Middle frontal gyrus (tissue), 1 donor: Measurements from ENCODE around the gene PLXNA4.

Source experiments
- DNase-seq: peaks from one replicate; pipeline ENCODE4 v3.0.0-alpha.2; 2015; ENCODE audit warnings: low spot score; ENCODE audit errors: extremely low spot score

PLXNA4 gene

GRCh38 chr7:132536654-132537395, 39.4 kb downstream of the PLXNA4 start:
- DNase-seq, result no peak

GRCh38 chr7:132533916-132534315, 42.4 kb downstream of the PLXNA4 start:
- DNase-seq, result no peak

DNA sequence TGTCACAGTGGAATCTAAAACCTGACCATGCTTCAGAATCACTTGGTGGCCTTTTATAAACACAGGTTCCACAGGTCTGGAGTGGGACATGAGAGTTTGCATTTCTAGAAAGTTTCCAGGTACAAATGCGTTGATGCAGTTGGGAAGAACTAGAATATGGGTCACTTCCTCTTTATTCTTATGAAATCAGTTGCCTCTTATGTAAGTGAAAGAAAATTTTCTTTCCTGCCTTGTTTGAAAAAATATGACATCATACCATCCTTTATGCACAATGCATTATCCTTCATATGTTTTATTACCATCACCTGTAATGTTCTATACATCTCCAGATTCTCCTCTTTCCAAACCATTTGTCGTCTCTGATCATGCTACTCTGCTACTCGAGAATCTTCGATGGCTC, 44.0 kb downstream of the PLXNA4 start:
- DNase-seq, result no peak

DNA sequence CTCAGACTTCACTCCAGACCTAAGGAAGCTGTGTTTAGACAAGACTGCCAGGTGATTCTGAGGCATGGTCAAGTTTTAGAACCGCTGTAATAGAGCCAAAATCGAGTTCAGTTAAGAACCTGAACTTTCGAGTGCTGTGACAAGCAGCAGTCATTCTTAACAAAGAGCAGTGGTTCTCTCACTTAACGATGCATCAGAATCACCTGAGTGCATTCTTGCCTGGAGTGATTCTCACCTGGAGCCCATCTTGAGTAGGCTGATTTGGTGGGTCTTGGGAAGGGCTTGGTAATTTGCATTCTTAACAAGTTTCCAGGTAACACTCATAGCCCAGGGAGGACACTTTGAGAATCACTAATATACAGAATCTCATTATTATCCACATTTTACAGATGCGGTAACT, 44.7 kb downstream of the PLXNA4 start:
- no peak for DNase-seq

DNA sequence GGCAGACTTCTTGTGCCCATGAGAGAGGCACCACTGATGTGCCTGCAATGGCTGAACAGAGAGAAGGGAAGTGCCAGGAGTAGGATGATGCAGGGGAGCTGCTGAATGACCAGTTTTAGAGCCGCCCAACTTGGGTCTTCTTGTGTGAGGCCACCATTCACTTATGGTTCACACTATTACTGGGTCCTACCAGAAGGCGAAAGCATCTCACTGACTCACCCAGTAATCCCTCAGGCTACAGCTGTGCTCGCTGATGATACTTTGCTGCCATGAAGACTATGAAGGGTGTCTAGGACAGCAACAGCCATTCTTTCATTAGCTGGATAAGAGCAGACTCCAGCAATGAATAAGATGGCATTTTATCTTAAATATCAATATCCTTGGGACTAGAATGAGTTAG, 47.6 kb downstream of the PLXNA4 start:
- no peak for DNase-seq

DNA sequence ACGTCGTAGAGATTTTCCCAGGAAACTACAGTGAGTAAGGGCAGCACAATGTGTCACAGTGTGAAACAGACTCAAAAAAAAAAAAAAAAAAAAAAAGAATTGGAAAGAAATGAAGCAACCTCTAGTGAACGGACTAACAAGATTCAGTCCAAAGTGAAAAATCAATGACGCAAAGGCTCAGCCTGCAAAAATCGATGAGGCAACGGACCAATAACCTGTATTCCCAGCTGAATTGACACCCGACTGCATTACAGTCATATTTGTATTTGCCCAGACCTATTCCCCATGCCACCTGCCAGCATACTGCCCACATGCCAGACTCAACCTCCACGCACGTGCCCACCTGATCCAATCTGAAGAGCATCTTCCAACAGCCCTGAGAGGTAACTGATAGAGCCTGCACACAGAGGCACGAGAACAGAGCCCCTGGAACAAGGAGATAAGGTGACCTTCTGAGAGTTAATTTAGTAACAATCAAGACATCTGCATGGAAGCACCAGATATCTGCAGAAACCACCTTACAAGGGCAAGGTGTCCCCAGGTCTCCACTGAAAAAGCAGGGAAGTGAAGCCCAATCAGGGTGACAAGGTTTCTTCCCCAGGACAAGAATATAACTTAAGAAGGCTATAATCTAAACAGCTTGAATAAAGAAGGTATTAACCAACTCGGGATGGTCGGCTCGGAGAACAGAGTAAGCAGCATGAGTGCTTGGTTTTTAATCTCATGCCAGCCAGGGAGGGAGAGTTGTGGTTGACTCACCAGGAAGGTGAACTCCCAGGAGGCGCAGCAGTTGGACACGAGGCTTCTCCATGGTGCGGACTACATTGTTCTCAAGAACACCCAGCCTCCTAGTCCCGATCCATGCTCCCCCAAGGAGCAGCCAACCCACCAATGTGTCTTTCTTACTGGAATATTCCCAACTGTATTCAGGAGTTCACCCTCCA, 48.5 kb downstream of the PLXNA4 start:
- no peak for DNase-seq

DNA sequence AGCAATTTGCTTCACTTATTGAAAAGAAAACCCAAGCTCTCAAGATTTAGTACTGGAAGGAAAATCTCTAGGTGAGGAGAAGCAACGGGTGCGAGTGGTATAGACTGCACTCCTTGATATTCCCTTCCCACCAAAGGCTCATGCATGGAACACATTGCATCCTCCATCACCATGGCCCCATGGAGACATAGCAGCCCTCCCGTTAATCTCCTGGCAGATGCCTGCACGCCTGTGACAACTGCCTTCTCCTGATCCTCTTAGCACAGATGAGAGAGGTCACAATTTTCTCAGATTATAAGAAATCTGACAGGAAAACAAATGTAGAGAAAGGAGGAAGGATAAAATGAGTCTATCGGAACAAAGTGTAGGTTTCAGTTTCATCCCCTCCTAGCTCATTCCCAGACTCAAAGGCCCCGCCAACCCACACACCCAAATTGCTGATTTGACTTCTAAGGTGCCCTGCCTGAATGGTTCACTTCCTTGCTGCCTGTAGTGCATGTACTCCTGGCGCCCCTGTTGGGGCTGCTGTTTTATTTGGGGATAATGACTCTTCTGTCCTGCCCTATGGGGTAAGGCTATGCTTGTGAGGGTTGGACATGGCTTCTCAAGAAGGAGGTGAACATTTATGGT, 50.0 kb downstream of the PLXNA4 start:
- no peak for DNase-seq

- DNase-seq, result no peak
These were observed 54.8 kb downstream of the PLXNA4 start for GRCh38 chr7:132521423-132521822.

DNA sequence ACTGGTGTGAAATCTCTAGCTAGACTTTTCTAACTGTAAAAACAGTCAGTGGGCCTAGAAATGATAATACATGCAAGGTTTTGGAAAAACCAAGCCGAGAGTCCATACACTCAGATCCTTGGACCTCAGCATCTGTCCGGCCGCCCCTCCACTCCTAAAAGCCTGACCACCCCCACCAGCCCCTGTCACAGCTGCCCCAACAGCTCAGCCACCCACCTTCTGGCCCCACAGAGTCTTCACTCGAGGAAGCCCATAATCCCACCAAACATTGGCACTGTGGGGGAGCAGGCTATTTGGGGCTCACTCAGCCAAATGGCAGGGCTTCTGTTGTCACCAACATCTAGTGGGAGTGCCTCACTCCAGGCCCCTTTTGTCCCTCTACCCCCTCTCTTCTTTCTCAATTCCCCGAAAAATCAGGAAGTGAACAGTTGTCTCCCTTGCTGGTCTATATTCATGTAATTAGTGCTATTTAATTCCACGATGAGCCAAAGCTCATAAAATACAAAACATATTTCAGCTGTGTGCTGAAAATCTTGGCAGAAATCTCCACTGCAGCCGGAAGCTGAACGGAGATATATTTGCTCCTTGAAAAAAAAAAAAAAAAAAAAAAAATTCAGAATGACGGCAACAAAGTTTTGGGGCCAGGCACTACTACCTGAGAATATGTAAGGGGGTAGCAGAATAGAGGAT, 55.5 kb downstream of the PLXNA4 start:
- DNase-seq, result no peak

GRCh38 chr7:132519936-132520335, 56.3 kb downstream of the PLXNA4 start:
- DNase-seq, result no peak

GRCh38 chr7:132518839-132519173, 57.5 kb downstream of the PLXNA4 start:
- no peak for DNase-seq

DNA sequence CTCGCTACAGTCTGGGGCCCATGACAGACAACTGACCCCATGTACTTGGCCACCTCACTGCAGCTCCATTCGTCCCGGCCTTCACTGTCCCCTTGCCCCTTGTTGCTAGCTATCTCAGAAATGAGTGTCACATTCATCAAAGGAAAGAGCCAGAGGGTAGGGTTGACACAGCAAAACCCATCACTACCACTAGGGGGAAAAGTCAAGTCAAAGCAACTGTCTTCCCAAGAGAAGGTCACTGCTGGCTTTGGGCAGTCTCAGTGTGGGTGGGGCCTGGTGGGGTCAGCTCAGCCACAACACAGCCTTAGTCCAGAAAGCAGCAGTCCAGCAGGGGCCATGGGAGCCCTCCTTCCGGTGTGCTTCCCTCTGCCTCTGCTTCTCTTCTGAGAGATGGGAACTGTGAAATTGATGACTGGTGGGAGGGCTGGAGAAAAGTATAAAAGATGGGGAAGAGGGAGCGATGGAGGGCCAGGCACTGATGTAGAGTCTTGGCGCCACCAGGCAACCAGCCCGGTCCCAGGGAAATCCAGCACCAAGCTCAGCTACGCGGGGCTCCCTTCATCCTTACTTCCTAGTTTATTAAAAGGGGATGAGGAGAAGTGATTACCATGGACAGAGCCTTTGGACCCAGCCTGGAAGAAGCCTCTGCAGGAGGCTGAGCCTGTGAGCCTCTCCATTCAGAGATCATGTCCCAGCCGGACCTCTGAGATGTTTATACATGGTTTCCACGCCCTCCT, 58.0 kb downstream of the PLXNA4 start:
- DNase-seq, result no peak

- DNase-seq, result no peak
These were observed 60.0 kb downstream of the PLXNA4 start for GRCh38 chr7:132516042-132516840.

DNA sequence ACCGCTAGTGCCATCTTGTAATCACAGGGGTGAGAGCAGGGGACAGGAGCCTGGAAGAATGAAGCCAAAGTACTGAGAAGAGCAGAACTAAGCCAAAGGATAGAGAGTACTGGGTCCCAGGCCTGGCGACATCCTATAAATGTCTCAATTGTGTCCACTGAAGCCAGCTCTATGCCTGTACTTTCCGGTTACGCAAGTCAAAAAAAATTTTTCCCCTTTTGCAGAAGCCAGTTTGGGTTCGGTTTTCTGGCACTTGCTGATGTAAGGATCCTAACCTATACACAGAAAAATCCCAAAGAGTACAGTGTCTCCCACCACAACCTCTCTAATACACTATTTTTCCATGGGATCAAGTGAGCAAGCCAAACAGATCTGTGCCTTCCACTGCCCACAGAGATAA, 61.1 kb downstream of the PLXNA4 start:
- DNase-seq, result no peak

GRCh38 chr7:132514430-132514829, 61.8 kb downstream of the PLXNA4 start:
- no peak for DNase-seq

GRCh38 chr7:132511921-132512320, 64.3 kb downstream of the PLXNA4 start:
- DNase-seq, result no peak

- DNase-seq, result no peak
These were observed 64.9 kb downstream of the PLXNA4 start for GRCh38 chr7:132511387-132511786.

GRCh38 chr7:132509643-132510042, 66.6 kb downstream of the PLXNA4 start:
- no peak for DNase-seq

DNA sequence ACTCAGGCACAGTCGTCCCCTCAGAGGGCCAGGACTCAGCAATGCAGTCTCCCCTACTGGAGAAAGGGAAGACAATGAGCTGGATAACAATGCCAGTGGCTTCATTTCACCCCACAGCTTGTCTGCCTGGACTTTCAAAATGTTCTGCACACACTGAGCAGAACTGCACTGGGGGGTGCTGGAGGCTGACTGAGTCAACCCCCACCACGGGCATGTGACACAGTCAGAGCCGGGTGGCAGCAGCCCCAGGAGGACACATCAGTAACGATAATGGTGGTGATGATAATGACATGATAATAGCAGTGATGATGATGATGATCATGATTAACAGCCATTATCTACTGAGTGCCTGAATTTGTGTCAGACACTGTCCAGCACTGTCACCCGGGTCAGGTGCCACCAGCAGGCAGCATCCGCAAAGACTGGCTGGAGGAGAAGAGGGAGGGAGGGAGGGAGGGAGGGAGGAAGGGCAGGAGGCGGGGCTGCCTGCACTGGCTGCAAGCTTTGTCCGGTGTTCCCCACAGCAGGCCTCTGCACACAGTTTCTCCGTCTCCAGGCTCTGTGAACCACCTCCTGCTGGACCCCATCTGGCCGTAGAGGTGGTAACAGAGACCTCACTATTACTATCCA, 67.4 kb downstream of the PLXNA4 start:
- no peak for DNase-seq

- no peak for DNase-seq
These were observed 71.4 kb downstream of the PLXNA4 start for GRCh38 chr7:132504852-132505251.
